AG09309 (cell line): ENCODE data around the gene UROD.
A peak's percentile ranks its signal among the peaks of the same experiment; 100 is the strongest.

Source experiments
- DNase-seq: peaks from one replicate; pipeline ENCODE4 v3.0.0-alpha.2; 2010; ENCODE audit warnings: low read depth
- H3K4me3 ChIP-seq: 2 replicates; pipeline ENCODE4 v1.5.1; 2011; ENCODE audit warnings: mild to moderate bottlenecking, low read depth, low read length, moderate library complexity; ENCODE audit not compliant: control insufficient read depth
- CTCF ChIP-seq: IDR thresholded peaks from 2 replicates; pipeline ENCODE4 v1.5.1; 2011; ENCODE audit warnings: mild to moderate bottlenecking, low read depth, low read length, inconsistent platforms; ENCODE audit not compliant: insufficient read depth, control insufficient read depth; ENCODE audit errors: missing control alignments

Gene UROD

GRCh38 chr1:45014321-45015028 lies 2.4 kb downstream of the UROD start:
- H3K4me3 ChIP-seq, result no peak overlapping the region
- DNase-seq, result peak; percentile 71
- peak; percentile 89 for TF ChIP-seq CTCF

GRCh38 chr1:45015683-45016082 lies 3.6 kb downstream of the UROD start:
- no peak for TF ChIP-seq CTCF
- no peak for DNase-seq
- no peak overlapping the region for H3K4me3 ChIP-seq

GRCh38 chr1:45016090-45016697 lies 4.1 kb downstream of the UROD start:
- DNase-seq, result no peak
- no peak for TF ChIP-seq CTCF
- H3K4me3 ChIP-seq, result no peak overlapping the region

GRCh38 chr1:45016767-45017166 lies 4.7 kb downstream of the UROD start:
- no peak for DNase-seq
- no peak overlapping the region for H3K4me3 ChIP-seq
- TF ChIP-seq CTCF, result no peak

GRCh38 chr1:45018599-45019230 lies 6.7 kb downstream of the UROD start:
- TF ChIP-seq CTCF, result peak; percentile 92

GRCh38 chr1:45023663-45024062 lies 11.6 kb downstream of the UROD start:
- TF ChIP-seq CTCF, result no peak
- no peak overlapping the region for H3K4me3 ChIP-seq
- DNase-seq, result no peak

More at GRCh38 chr1:45018599-45019230, 6.7 kb downstream of the UROD start:
- DNase-seq, result peak; percentile 16
- H3K4me3 ChIP-seq, result no peak overlapping the region
